Neuron (in vitro differentiated cells): ENCODE data around the gene INHBA.

Source experiments
- H2AFZ ChIP-seq: one replicate; pipeline ENCODE4 v1.6.1; 2013; ENCODE audit warnings: low read depth, mild to moderate bottlenecking, inconsistent platforms, low read length, moderate library complexity
- H3K27me3 ChIP-seq: one replicate; pipeline ENCODE4 v1.6.1; 2013; ENCODE audit warnings: low read length; ENCODE audit not compliant: insufficient read depth
- H3K36me3 ChIP-seq: one replicate; pipeline ENCODE4 v1.6.1; 2013; ENCODE audit warnings: low read length; ENCODE audit not compliant: insufficient read depth
- H3K4me1 ChIP-seq: one replicate; pipeline ENCODE4 v1.6.1; 2013; ENCODE audit warnings: low read length; ENCODE audit not compliant: insufficient read depth
- H3K4me3 ChIP-seq: 2 replicates; pipeline ENCODE4 v1.5.1; 2013; ENCODE audit warnings: mild to moderate bottlenecking, low read length, moderate library complexity
- H3K9me3 ChIP-seq: one replicate; pipeline ENCODE4 v1.6.1; 2013; ENCODE audit warnings: low read length

The INHBA gene

GRCh38 chr7:41702635-41703371, at the start of gene INHBA:
Gene INHBA, minus strand, starts transcription at chr7:41703090. Its CDS starts 2,716 bp downstream, at chr7:41700374.
- no peak within 1 kb of the TSS for H2AFZ ChIP-seq
- no peaks in the 10 kb centered on the region for H3K27me3 ChIP-seq
- no peaks in the 10 kb centered on the region for H3K9me3 ChIP-seq
- H3K4me1 ChIP-seq: peaks cover 68% of the 10 kb centered on the region
- H3K4me3 ChIP-seq: peak within 1 kb of the TSS; percentile 71
- H3K36me3 ChIP-seq: no peaks in the 10 kb centered on the region

DNA sequence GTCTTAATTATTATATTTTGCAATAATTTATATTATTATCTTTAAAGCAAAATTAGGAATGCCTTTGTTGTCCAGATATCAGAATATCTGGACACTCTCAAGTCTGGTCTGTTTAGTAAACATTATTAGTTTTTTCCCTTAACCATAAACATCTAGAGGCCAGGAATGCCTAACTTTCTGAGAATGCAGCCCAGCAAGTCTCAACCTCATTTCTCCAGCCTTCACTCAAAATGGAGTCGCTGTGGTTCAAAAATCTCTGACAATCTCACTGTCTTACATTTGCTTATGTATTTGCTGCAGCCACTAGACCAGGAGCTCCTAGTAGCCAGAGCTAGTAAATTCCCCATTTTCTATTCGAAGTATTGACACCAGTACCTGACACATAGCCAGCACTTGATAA, 49.7 kb upstream of the INHBA start:
- Histone ChIP-seq H3K4me1 (no peaks in the 10 kb centered on the region), H3K4me3 (no peak overlapping the region), H2AFZ (no peak overlapping the region), H3K36me3 (no peaks in the 10 kb centered on the region), H3K9me3 (peaks cover 4% of the 10 kb centered on the region), H3K27me3 (no peaks in the 10 kb centered on the region)

- Histone ChIP-seq H3K36me3 (no peaks in the 10 kb centered on the region), H3K9me3 (no peaks in the 10 kb centered on the region), H3K4me3 (no peak overlapping the region), H2AFZ (no peak overlapping the region), H3K27me3 (no peaks in the 10 kb centered on the region), H3K4me1 (no peaks in the 10 kb centered on the region)
Measured at GRCh38 chr7:41750661-41751540, 48.0 kb upstream of the INHBA start.

GRCh38 chr7:41747961-41748360, 45.1 kb upstream of the INHBA start:
- Histone ChIP-seq H3K4me3 (no peak overlapping the region), H3K9me3 (no peaks in the 10 kb centered on the region), H3K36me3 (no peaks in the 10 kb centered on the region), H3K27me3 (no peaks in the 10 kb centered on the region), H2AFZ (no peak overlapping the region), H3K4me1 (no peaks in the 10 kb centered on the region)

DNA sequence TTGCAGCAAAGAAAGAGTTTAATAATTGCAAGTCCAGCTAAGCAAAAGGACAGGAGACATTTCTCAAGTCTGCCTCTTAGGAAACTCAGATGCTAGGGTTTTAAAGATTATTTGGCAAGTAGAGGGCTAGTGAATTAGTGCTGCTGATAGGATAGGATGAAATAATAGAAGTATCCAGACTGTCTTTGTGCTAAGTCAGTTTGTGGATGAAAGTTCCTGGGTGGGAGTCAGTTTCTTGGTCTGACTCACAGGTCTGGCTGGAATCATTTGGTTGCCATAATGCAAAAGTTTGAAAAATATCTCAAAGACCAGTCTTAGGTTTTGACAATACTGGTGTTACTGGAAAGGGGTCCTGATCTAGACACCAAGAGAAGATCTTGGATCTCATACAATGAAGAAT, 42.6 kb upstream of the INHBA start:
- Histone ChIP-seq H3K27me3 (no peaks in the 10 kb centered on the region), H3K4me1 (no peaks in the 10 kb centered on the region), H3K4me3 (no peak overlapping the region), H3K36me3 (no peaks in the 10 kb centered on the region), H2AFZ (no peak overlapping the region), H3K9me3 (peaks cover 4% of the 10 kb centered on the region)

- no peak overlapping the region for H3K4me3 ChIP-seq
- H2AFZ ChIP-seq: no peak overlapping the region
Measured at GRCh38 chr7:41744161-41744560, 41.3 kb upstream of the INHBA start.

GRCh38 chr7:41742401-41743020, 39.6 kb upstream of the INHBA start:
- H2AFZ ChIP-seq: no peak overlapping the region
- no peak overlapping the region for H3K4me3 ChIP-seq
- peaks cover 4% of the 10 kb centered on the region for H3K9me3 ChIP-seq
- no peaks in the 10 kb centered on the region for H3K27me3 ChIP-seq
- H3K4me1 ChIP-seq: peaks cover 9% of the 10 kb centered on the region
- no peaks in the 10 kb centered on the region for H3K36me3 ChIP-seq

More at GRCh38 chr7:41744161-41744560, 41.3 kb upstream of the INHBA start:
- H3K4me1 ChIP-seq: no peaks in the 10 kb centered on the region
- H3K27me3 ChIP-seq: no peaks in the 10 kb centered on the region
- H3K36me3 ChIP-seq: no peaks in the 10 kb centered on the region
- H3K9me3 ChIP-seq: peaks cover 4% of the 10 kb centered on the region

DNA sequence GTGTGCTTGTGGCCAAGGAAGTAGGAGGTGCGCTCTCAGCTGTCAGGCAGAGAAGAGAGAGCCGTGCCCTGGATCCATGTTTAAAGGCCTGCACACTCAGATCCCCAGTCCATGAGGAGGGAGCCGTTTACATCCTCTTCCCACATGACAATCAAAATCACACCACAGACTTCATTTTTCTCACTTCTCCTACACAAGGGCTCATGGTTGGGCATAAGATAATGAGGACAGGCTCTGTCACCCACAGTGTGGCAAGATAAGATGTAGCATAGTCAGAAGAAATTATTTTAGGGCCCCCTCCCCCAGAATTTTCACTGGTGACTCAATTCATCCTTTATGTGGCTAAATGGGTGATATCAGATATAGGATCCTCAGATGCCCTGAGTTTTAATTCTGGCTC, 35.9 kb upstream of the INHBA start:
- H3K9me3 ChIP-seq: peaks cover 4% of the 10 kb centered on the region

GRCh38 chr7:41738336-41738735, 35.4 kb upstream of the INHBA start:
- Histone ChIP-seq H3K4me3 (no peak overlapping the region), H2AFZ (no peak overlapping the region), H3K36me3 (no peaks in the 10 kb centered on the region), H3K27me3 (no peaks in the 10 kb centered on the region), H3K9me3 (peaks cover 4% of the 10 kb centered on the region), H3K4me1 (peaks cover 9% of the 10 kb centered on the region)

More for the DNA sequence above, 35.9 kb upstream of the INHBA start:
- no peaks in the 10 kb centered on the region for H3K27me3 ChIP-seq
- peaks cover 9% of the 10 kb centered on the region for H3K4me1 ChIP-seq
- H3K4me3 ChIP-seq: no peak overlapping the region
- H3K36me3 ChIP-seq: no peaks in the 10 kb centered on the region
- H2AFZ ChIP-seq: no peak overlapping the region

DNA sequence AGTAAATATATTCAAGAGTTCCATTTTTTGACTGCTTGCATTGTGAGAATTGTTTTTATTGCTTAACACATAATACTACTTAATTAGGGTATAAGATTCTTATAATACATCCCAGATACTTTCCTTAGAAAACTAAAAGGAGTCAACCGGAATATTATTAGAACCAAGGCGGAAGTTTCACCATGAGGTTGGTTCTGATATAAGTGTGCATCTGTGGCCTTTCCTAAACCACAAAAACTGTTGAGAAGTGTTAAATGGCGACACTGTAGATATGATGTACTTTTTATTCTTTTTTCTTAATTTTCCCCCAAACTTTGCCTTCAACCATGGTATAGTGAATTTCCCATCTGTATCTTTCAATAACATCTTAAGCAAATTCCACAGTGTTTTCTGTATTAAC, 32.3 kb upstream of the INHBA start:
- Histone ChIP-seq H3K27me3 (no peaks in the 10 kb centered on the region), H3K9me3 (no peaks in the 10 kb centered on the region), H3K4me3 (no peak overlapping the region), H2AFZ (no peak overlapping the region), H3K36me3 (no peaks in the 10 kb centered on the region), H3K4me1 (peaks cover 9% of the 10 kb centered on the region)

- Histone ChIP-seq H3K27me3 (no peaks in the 10 kb centered on the region), H3K4me3 (no peak overlapping the region), H3K9me3 (no peaks in the 10 kb centered on the region), H3K4me1 (no peaks in the 10 kb centered on the region), H2AFZ (no peak overlapping the region), H3K36me3 (no peaks in the 10 kb centered on the region)
Measured at GRCh38 chr7:41732843-41733306, 30.0 kb upstream of the INHBA start.

GRCh38 chr7:41732436-41732785, 29.5 kb upstream of the INHBA start:
- Histone ChIP-seq H3K27me3 (no peaks in the 10 kb centered on the region), H3K4me1 (no peaks in the 10 kb centered on the region), H2AFZ (no peak overlapping the region), H3K9me3 (no peaks in the 10 kb centered on the region), H3K4me3 (no peak overlapping the region), H3K36me3 (no peaks in the 10 kb centered on the region)
